Measurements from ENCODE around the gene HOXA3. TPM values are rescaled to one million over a fixed set of nuclear protein-coding genes. Genes with fewer than 3 reads are reported as not detected.

The HOXA3 gene
- total and polyA plus RNA-seq, 9 of the 15 experiments (the other 6 are each of a cell fraction or from before 2014, with no cell fraction given): 0.04 to 0.13 TPM; not detected in 7

DNA sequence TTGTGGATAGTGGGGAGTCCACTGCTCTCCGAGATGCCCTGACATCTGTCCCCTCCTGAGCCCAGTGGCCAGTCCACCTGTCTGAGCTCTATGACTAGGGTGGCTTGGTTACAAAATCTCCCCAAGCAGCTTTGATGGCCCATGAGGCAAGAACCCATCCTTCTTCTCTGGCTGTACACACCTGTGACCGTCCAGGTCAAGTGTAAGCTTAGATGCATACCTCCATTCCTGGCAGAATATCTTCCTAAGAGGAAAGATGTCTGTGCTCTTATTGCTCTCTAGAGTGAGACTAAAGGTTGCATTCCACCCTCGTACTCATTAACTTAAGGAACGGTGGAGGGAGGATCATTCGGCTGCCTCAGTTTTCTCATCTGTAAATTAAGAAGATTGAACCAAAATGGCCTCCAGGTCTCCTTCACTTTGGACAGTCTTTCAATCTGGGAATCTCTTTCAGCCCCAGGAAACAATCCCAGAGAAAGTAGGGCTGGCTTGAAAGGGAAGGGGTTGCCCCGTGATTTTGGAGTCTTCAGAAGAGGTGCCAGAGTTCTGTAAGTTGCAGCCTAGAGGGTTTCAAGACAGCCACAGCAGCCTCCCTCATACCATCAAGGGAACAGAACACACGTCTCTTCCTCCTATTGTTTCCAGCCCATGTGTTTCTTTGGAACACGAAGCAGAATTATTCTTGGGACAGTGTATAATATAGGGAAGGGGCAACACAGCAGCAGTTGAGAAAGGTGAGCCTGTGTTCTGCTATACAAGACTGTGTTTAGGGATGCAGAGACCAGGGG is 27.3 kb downstream of the HOXA3 start:
- in situ Hi-C loops (cut with MboI): loop anchor here (5.0 kb wide), 1 partner anchor 48 kb away; no protein-coding TSS in a partner anchor
- no peak overlapping the region for H3K27ac ChIP-seq (ENCODE audit: extremely low read depth, low read depth, low read length)
- no TSS peak for BruUV-seq (replicated peaks)

More for the DNA sequence above, 27.3 kb downstream of the HOXA3 start:
- Histone ChIP-seq H3K9ac (ENCODE audit: insufficient read depth in 1 of 2, low read depth in 2 of 2, low read length in 2 of 2) (no peak overlapping the region), H3K4me1 (replicated peaks in 1 of 2; ENCODE audit: control insufficient read depth in 2 of 2, insufficient read depth in 2 of 2, low read length in 2 of 2) (no peaks in the 10 kb centered on the region), H3K4me2 (ENCODE audit: insufficient read depth, low read length) (no peak overlapping the region), H3K9me3 (replicated peaks; ENCODE audit: control insufficient read depth, insufficient read depth, low read depth, low read length) (no peaks in the 10 kb centered on the region), H3K36me3 (ENCODE audit: control insufficient read depth, insufficient read depth, low read length) (no peaks in the 10 kb centered on the region), H3K9me1 (ENCODE audit: control insufficient read depth, insufficient read depth, low read length) (no peaks in the 10 kb centered on the region), H4K20me1 (replicated peaks; ENCODE audit: control insufficient read depth, insufficient read depth, low read length) (no peaks in the 10 kb centered on the region; the same call in none of the 2 replicates), H3K4me3 (no peak overlapping the region), H3K27me3 (ENCODE audit: control insufficient read depth in 2 of 2, insufficient read depth in 2 of 2, low read length in 2 of 2) (peaks cover 24 to 61% of the 10 kb centered on the region in 2 experiments; a peak in 4 of 5 replicates), H2AFZ (ENCODE audit: low read depth, low read length) (no peak overlapping the region), H3K79me2 (ENCODE audit: control insufficient read depth, insufficient read depth, low read length) (no peaks in the 10 kb centered on the region)
- CTCF ChIA-PET (ENCODE audit: low intra/inter-chr PET ratio): no interaction called here
- TF ChIP-seq, protein P1, sequence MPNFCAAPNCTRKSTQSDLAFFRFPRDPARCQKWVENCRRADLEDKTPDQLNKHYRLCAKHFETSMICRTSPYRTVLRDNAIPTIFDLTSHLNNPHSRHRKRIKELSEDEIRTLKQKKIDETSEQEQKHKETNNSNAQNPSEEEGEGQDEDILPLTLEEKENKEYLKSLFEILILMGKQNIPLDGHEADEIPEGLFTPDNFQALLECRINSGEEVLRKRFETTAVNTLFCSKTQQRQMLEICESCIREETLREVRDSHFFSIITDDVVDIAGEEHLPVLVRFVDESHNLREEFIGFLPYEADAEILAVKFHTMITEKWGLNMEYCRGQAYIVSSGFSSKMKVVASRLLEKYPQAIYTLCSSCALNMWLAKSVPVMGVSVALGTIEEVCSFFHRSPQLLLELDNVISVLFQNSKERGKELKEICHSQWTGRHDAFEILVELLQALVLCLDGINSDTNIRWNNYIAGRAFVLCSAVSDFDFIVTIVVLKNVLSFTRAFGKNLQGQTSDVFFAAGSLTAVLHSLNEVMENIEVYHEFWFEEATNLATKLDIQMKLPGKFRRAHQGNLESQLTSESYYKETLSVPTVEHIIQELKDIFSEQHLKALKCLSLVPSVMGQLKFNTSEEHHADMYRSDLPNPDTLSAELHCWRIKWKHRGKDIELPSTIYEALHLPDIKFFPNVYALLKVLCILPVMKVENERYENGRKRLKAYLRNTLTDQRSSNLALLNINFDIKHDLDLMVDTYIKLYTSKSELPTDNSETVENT (CRISPR knock-in tag; IDR thresholded peaks at IDR 0.05): no peak
- TF ChIP-seq MTA2 (IDR thresholded peaks at IDR 0.05; ENCODE audit: low read depth): no peak
- no peak for ATAC-seq
- POLR2A ChIA-PET: no interaction called here
- no peak for DNase-seq (ENCODE audit: extremely low read depth in 1 of 4, low spot score in 3 of 4)
- FAIRE-seq: no peak
- intact Hi-C loops (cut with micrococcal nuclease): no loop called here
- 2% methylated on average over 8 of the region's 8 CpGs for WGBS (ENCODE audit: insufficient coverage, low coverage, missing lambda C conversion rate)

All from K562 (cell line).